HG03097 (cell line): ENCODE results near the gene CCDC137.

ENCODE experiments used
- ATAC-seq: cut with Tn5 transposase; IDR thresholded peaks from one replicate; pipeline ENCODE4 v1.9.1; 2021; ENCODE audit not compliant: unreplicated experiment, low FRiP score

The CCDC137 gene

DNA sequence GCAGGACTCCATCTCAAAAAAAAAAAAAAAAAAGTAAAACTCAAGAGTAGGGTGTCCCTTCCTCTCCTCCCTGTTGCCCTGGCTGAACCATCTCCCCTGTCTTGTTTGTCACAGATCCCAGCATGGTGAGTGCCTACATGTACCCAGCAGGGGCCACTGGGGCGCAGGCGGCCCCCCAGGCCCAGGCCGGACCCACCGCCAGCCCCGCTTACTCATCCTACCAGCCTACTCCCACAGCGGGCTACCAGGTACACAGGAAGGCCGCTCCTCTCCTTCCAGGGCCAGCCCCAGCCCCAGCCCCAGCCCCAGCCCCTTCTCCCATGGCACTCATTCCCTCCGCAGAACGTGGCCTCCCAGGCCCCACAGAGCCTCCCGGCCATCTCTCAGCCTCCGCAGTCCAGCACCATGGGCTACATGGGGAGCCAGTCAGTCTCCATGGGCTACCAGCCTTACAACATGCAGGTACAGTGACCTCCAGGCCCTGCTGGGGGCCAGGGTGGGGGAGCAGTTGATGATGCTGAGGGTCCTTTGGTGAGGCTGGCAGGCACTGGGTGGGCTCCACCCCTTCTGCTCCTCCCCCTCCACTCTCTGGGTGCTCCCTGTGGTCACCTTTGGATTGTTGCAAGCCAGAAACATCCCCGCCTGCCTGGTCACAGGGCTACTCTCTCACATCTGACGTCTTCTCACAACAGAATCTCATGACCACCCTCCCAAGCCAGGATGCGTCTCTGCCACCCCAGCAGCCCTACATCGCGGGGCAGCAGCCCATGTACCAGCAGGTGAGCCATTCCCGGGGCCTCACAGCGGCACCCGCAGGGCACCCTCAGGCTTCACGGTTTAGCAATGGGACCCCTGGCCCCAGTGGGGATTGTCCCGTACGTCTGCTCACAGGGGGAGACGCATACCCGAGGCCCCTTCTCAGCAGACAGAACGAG is 34.1 kb downstream of the CCDC137 start:
- no peak for ATAC-seq

DNA sequence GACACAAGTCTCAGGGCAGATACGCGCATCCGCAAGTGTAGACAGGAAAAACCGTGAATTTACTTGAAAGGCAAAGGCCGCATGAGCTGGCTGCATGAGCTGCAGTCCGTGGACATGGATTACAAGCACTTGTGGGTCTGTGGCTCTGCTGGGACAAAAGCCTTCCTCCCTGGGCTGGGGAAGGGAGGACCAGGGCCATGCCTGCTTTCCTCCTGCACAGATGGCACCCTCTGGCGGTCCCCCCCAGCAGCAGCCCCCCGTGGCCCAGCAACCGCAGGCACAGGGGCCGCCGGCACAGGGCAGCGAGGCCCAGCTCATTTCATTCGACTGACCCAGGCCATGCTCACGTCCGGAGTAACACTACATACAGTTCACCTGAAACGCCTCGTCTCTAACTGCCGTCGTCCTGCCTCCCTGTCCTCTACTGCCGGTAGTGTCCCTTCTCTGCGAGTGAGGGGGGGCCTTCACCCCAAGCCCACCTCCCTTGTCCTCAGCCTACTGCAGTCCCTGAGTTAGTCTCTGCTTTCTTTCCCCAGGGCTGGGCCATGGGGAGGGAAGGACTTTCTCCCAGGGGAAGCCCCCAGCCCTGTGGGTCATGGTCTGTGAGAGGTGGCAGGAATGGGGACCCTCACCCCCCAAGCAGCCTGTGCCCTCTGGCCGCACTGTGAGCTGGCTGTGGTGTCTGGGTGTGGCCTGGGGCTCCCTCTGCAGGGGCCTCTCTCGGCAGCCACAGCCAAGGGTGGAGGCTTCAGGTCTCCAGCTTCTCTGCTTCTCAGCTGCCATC is 34.9 kb downstream of the CCDC137 start:
- no peak for ATAC-seq

DNA sequence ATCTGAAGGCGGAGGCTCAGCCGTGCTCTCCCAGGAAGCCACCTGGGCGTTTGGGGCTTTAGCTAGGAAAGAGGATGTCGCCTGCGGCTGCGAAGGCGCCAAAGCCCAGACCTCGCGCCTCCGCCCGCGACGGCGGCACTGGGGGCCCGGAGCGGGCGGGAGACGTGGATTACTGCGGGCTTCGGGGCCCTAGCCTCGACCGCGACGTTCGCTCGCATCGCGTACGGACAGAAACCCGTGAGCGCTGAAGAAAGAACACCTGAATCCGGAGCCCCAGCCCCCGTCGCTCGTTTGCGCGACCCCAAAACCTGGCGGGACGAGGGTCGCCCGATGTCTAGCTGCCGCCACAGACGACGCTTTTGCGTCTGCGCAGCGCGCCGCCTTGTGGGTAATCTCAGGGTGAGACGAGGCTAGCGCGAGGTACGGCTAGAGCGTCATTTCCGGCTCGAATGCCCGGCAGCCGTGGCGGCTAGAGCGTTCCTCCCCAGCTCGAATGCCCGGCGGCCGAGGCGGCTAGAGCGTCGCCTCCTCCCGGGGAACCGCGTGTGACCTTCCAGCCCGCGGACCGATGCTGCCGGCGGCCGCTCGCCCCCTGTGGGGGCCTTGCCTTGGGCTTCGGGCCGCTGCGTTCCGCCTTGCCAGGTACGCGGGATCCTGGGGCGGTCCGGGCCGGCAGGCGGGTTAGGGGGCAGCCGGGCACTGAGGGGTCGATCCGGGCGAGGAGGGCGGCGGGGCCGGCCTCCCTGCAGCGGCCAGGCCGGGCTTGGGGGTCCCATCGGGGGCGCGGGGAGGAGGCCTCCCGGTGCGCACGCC is 36.6 kb downstream of the CCDC137 start, which contains the start of gene MRPL12:
Gene MRPL12 (plus strand): TSS at position 434 of the 813 bp plus-strand sequence. CDS start 135 bp downstream, at position 569.
- peak; percentile 65 for ATAC-seq

GRCh38 chr17:81703747-81704654 is 37.5 kb downstream of the CCDC137 start:
- no peak for ATAC-seq

- no peak for ATAC-seq
Observed at GRCh38 chr17:81705518-81706231, 39.1 kb downstream of the CCDC137 start.

- ATAC-seq, result no peak
Observed at GRCh38 chr17:81706232-81706611, 39.7 kb downstream of the CCDC137 start.

GRCh38 chr17:81706757-81707624 is 40.5 kb downstream of the CCDC137 start:
- ATAC-seq, result no peak

GRCh38 chr17:81707725-81708646 is 41.4 kb downstream of the CCDC137 start:
- no peak for ATAC-seq

GRCh38 chr17:81708739-81709185 is 42.2 kb downstream of the CCDC137 start:
- no peak for ATAC-seq

GRCh38 chr17:81710514-81711308 is 44.2 kb downstream of the CCDC137 start:
- no peak for ATAC-seq

GRCh38 chr17:81711814-81712467 is 45.4 kb downstream of the CCDC137 start, which contains the start of gene SLC25A10:
SLC25A10 (plus strand) TSS chr17:81712284; CDS start chr17:81712427, 143 bp downstream.
- ATAC-seq, result peak; percentile 65

GRCh38 chr17:81712468-81713003 is 46.0 kb downstream of the CCDC137 start:
- peak; percentile 19 for ATAC-seq

DNA sequence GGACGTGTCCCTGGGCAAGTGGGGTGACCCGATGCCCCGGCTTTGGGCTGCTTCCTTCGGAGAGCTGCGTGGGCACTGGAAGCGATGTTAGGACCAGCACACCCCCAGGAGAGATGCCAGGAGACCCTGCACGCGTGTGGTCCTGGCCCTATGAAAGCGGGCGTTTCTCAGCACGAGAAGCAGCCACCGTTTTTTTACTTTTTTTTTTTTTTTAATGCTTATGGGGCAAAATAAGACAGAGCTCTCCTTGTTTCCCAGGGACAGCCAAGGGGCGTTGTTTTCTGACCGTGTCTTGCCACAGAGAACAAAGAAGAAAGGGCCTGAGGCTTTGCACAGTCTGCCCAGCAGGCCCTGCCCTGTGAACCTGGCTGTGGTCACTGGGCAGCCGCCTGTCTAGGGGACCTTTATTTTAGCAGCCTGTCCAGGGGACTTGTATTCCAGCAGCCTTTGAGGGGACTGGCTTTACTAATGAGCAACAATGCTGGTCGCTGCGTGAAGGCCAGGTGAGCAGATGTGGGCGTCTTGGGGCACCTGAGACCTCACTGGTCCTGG is 46.5 kb downstream of the CCDC137 start:
- ATAC-seq, result no peak

DNA sequence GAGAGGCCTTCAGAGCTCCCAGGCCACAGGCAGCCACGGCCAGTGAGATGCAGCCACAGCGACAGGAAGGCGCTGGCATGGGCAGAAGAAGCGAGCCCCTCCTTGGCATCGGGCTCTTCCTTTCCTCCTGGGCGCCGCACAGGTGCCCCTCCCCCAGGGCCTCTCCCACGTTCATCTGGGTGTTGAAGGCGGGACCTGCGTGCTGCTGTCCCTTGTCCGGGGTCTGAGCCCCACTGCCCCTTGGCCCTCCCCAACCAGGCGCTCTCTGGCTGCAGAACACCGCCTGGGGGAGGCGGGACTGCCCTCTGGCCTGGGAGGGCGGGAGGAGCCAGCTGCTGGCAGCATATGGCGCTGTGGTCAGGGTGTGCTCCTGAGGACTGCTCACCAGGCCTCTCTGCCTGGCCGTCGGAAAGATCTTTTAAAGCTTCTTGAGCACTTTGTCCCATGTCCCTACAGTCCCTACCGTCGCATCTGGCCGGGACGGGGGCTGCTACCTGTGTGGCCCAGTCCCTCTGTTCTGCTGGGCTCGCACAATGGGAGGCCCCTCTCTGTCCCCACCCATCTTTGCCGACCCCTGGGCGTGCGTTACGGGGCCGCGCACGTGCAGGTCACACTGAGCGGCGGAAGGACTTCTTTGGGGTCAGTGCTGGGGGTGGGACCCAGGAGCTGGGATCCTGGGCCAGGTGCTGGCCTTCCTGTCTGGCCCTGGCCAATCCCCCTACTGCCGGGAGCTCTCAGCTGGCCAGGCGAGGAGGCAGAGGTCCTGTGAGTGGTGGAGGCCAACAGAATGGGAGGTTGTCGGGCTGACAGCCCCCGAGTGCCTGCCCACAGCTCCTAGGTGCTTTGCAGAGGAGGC is 47.2 kb downstream of the CCDC137 start:
- no peak for ATAC-seq
